ENCODE results near the gene TAF4.
"Not testable (repeated sequence)": the region's sequence is repeated elsewhere in the genome, so short reads cannot be mapped to it uniquely, and the experiment has no call there.

The TAF4 gene

DNA sequence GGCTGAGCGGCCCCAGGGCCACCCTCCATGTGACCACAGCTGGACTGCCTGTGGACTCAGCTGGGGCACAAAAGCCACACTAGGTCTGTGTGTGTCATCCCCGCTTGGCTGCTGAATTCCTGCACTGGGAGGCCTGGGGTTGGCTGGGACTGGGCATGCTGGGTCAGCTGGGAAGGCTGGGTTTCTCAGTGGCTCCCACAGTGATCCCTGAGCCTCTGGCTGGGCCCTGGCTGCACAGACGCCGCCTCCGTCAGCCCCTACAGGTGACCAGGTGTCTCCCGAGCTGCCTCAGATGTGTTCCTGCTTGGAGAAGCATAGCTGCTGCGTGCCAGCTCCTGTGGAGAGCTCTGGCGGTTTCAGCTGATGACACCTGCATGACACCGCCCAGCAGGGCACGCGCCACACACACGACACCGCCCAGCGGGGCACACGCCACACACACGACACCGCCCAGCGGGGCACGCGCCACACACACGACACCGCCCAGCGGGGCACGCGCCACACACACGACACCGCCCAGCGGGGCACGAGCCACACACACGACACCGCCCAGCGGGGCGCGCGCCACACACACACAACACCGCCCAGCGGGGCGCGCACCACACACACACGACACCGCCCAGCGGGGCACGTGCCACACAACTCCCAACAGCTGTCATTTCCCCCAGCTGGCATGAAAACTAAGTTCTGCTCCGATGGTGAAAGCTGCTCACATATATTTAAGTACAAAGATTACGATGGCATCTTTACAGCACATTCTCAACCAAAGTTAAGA is 88.8 kb downstream of the TAF4 start:
- no peak for DNase-seq (ENCODE audit: low spot score)

DNA sequence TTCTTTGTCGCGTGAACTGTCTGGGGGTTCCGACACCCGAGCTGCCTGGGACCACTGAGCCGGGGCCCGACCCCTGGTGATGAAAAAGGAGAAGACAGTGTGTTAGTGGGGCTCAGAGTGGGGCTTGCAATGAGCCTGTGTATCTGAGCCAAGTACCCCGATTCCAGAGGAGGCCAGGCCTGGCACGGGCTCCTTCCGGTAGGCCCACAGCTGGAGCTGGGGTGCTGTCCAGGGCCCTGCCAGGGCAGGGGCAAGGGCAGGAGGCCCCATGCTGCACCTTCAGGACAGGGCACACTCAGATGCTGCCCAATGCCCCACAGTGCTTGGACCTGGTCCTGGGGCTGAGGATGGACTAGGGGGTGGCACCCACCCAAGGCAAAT is 89.4 kb downstream of the TAF4 start:
- DNase-seq (ENCODE audit: low spot score): no peak

DNA sequence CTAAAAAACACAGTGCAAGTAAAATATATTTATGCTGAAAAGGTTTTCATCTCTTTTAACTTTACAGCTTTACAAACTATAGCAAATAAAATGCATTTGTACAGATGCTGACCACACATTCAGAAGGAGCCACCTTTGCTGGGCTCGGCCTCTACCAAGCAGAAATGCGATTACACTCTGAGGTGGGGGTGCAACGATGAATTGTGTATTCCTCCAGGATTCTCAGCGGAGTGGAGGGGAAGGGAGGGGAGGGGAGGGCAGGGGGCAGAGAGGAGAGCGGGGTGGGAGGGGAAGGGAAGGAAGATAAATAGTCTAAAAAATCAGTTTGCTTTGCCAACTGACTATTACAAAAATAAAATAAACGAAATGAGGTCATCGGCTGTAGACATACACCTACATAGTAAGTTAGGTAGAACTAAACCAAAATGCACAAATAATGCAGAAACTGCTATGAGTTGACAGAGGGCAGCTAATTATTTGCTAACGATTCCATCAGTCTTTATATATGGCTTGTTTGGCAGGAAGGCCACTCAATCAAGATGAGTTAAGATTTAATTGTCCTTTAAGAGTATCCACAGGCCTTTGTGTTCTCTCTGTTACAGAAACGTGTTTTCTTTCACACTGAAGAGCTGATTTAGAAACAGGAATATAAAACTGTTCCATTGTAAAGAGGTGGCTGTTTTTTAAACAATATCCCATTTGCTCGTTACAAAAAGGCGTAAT is 90.1 kb downstream of the TAF4 start:
- no peak for DNase-seq (ENCODE audit: low spot score)

DNA sequence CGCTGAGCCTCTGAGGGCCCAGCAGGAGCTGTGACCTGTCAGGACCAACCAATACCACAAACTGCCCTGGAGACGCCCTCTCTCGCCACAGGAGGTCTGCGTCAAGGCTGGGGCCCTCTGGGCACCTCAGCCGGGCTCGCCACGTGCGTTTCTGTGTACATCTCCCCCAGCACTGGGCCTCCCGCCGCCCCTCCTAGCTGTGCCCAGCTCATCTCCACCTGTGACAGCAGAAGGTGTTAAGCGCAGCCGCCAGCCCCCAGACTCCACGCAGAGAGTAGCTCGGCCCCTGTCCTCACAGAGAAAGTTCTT is 91.4 kb downstream of the TAF4 start:
- DNase-seq (ENCODE audit: low spot score): no peak

DNA sequence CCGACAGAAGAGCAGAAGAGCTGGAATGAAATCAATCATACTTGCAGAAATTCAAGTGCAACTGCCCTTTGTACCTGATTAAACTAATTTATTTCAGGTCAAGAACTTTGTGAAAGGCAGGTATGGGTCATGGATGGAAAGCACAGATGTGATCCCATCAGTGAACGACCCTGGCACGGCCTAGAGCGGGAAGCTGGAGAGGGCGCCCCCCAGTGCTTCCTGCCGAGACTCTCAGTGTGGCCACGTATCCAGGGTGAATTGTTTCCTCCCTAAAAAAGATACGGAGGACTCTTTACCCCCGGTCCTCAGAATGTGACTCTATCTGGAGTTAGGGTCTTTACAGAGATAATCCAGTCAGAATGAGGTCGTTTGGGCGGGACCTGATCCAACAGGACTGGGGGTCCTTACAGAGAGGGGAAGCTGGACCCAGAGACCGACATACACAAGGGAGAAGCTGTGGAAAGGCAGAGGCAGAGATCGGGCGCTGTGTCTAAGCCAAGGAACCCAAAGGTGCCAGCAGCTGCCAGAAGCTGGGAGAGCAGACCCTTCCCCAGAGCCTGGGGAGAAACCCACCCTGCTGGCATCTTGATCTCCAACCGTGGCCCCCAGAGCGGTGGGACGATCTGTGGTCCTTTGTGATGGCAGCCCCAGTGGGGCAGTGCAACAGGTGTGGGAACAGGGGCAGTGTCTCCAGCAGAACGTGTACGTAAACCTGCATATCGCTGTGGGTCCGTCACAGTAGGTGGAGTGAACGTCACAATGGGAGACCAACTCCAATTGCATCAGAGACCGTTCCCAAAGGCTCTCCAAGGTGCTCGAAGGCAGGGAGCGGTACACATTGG is 91.9 kb downstream of the TAF4 start:
- DNase-seq (ENCODE audit: low spot score): no peak

DNA sequence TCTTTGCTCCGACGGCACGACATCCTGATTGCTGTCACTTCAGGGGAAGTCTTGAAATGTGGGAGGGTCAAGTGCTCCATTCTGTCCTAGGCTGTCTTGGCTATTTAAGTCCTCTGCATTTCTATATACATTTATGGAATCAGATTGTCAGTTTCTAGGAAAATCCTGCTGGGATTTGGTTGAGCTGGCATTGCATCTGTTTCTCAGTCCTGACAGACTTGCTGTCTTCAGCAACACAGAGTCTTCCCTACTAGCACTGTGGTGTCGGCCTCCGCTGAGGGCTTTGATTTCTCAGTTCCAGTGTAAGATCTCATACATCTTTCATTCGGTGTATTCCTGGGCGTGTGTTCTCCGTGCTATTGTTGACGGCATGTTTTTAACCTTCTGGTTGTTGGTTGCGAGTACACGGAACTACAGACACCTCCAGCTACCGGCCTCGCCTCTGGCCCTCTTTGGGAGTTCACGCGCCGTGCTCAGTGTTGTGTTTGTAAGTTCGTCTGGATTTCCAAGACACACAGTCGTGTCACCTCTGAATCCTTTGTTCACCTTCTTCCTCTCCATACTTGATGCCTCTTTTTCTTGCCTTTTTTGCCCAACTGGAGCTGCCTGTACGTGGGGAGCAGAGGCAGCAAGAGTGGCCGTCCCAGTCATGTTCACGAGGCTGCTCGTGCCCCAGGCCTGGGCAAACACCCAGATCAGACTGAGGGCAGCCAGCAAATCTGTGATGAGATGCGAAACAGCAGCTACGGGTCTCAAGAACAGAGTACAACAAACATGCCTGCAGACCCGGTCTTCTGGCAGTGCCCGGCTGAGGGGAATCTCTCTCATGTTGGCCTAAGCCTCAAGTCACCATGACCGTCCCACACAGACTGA is 92.8 kb downstream of the TAF4 start:
- no peak for DNase-seq (ENCODE audit: low spot score)

DNA sequence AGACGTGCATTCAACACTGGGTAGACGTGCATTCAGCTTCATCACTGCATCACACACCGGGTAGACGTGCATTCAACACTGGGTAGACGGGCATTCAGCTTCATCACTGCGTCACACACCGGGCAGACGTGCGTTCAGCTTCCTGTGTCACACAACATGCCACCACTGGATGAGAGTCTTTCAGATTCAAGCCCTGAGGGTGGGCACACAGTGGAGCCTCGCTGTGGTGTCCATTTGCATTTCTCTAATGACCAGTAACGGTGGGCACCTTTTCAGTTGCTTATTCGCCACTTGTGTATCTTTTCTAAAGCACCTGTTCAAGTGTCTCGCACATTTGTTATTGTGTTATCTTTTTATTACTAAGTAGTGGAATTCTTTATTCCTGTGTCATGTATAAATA is 94.1 kb downstream of the TAF4 start:
- DNase-seq (ENCODE audit: low spot score): not testable (repeated sequence)

DNA sequence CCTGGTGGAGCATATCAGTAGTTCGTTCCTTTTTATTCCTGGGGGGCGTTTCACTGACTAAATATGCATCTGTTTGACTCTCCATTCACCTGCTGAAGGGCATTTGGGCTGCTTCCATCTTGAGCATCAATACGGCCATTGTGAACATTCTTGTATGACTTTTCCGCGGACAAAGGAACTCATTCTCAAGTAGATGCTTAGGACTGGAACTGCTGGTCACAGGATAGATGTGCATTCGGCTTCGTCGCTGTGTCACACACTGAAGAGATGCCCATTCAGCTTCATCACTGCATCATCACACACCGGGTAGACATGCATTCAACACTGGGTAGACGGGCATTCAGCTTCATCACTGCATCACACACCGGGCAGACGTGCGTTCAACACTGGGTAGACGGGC is 95.3 kb downstream of the TAF4 start:
- no peak for DNase-seq (ENCODE audit: low spot score)

DNA sequence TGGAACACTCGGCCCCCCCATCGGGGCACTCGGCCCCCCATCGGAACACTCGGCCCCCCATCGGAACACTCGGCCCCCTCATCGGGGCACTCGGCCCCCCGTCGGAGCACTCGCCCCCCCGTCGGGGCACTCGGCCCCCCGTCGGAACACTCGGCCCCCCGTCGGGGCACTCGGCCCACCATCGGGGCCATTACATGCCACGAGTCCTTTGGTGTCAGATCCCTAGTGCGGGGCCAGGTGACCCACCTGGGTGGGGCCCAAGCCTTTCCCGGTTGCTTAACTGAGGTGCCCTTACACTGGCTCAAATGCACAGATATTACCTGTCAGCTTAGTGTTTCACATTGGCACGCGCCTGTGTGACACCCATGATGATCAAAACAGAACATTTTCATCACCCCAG is 95.9 kb downstream of the TAF4 start:
- no peak for DNase-seq (ENCODE audit: low spot score)

DNA sequence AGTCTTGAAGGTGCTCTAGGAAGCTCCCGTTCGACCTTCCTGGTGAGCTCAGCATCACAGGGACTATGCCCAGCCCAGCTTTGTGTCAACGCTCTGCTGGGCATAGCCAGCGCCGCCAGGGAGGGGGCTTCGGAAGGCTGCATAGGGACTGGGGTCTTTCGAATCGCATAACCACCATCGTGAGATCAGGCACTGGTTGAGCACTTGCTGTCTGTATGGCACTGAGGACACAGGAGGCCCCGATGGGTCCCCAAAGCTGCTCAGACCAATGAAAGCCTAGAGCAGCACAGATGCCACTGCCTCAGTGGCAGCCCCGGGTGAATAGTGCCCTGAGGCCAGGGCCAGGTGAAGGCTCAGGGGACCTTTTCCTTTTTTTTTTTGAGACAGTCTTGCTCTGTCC is 96.7 kb downstream of the TAF4 start:
- no peak for DNase-seq (ENCODE audit: low spot score)

DNA sequence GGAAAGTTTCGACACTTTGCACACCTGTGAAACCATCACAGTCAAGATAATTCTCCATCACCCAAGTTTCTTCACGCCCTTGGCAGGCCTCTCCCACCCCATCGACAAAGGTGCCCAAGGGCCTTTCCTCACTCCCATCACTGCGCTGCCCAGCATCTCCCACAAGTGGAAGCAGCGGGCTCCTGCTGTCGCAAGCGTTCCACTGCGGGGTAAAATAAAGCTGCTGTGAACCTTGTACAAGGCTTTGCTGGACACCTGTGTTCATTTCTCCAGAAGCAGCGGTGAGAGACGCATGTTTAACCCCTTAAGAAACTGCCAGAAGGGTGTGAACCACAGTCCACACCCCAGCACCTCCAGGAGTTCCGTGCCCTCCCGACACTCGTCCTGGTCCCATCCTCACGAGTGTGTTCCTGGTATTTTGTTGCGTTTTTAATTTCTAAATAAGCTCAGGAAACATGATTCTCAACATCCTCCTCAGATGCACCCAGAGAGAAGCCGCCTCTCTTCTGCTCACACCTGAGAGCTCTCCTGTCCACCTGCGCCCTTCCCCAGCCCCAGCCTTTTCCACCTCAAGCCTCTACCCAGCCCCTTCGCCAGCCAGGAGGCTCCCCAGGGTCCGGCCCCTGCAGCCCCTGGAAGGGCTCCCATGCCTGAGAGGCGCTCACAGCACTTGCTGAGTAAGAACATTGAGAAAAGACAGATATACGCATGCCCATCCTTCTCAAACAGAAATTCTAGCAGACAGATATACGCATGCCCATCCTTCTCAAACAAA is 97.5 kb downstream of the TAF4 start:
- DNase-seq (ENCODE audit: low spot score): no peak

DNA sequence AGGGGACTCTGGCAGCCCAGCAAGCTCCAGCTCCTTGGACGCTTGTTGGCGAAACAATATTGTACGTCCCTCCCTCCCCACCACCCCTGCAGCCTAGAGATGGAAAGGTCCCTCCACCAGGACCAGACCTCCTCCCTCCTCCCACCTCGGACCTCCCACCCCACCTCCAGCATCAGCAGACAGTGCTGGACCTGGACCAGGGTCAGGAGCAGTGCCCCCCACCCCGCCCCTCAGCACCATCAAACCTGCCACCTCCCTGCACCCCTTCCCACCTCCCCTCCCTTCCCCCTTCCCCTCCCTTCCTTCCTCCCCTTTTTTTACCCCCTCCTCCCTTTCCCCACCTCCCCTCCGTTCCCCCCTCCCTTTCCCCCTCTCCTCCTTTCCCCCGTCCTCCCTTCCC is 98.4 kb downstream of the TAF4 start:
- no peak for DNase-seq (ENCODE audit: low spot score)

DNA sequence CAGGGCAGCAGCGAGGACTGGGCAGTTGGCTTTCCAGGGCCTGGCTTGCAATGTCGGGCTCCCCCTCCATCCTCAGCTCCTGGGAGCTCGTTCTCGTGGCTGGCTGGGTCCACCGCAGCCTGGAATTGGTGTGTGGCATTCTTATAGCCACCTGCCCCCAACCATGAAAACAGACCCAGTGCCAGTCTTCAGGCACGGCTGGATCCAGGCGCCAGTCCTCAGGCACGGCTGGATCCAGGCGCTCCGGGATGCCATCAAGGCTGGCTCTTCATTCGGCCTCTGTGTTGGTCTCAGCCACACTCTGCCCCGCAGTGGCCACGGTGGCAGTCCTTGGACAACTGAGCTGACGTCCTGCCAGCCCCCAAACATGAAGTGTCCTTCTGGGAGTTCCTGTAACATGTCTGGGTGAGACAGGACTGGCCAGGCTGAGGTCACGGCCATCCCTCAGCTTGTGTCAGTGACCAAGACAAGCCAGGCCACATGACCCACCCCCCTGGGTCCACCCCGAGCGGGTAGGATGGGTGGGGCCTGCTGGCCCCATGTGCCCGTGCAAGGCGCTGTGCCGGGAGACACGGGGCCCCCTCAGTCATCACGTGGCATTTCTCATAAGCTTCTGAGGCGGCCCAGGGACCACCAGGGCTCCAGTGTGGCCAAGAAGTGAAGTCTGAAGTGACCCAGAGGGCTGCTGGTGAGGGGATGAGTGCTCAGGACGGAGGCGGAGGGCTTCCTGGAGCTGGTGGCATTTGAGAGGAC is 99.0 kb downstream of the TAF4 start:
- DNase-seq (ENCODE audit: low spot score): peak; percentile 38

DNA sequence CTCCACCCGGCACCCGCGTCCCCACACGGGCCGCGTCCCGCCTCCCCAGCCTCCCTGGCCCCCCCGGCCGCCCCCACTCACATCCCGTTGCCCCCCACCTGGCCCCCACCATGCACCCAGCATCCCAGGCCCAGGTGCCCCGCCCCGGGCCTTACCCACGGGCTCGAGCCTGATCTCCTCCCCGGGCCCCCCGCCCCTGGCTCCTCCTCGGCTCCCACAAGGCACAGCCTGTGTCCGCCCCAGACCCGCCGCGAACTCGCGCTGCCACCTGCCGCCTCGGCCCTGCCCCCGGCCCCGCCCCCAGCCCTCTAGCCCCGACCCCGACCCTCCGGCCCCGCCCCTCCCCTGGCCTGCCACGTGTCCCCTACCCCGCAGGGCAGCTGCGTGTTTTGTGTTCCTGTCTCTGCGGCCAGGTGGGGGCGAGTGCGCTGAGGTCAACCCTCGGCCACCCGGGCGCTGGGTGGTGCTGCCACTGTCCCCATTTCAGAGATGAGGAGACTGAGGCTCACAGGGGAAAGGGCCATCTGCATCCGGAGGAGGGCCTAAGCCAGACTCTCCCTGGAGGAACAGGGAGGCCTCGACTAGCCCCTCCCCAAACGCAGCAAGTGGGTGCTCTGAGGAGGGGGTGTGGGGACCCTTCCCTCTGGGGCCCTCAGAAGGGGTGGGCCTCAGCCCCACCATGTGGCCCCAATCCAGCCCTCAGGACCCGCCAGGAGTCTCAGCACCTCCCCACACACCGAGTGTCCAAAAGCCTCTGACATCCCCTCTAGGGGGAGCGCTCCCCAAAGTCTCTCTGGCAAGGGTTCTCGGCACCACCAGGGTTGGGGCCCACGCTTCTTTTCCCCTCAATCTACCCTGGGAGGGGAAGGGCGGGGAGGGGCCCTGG is 99.8 kb downstream of the TAF4 start:
- no peak for DNase-seq (ENCODE audit: low spot score)

DNA sequence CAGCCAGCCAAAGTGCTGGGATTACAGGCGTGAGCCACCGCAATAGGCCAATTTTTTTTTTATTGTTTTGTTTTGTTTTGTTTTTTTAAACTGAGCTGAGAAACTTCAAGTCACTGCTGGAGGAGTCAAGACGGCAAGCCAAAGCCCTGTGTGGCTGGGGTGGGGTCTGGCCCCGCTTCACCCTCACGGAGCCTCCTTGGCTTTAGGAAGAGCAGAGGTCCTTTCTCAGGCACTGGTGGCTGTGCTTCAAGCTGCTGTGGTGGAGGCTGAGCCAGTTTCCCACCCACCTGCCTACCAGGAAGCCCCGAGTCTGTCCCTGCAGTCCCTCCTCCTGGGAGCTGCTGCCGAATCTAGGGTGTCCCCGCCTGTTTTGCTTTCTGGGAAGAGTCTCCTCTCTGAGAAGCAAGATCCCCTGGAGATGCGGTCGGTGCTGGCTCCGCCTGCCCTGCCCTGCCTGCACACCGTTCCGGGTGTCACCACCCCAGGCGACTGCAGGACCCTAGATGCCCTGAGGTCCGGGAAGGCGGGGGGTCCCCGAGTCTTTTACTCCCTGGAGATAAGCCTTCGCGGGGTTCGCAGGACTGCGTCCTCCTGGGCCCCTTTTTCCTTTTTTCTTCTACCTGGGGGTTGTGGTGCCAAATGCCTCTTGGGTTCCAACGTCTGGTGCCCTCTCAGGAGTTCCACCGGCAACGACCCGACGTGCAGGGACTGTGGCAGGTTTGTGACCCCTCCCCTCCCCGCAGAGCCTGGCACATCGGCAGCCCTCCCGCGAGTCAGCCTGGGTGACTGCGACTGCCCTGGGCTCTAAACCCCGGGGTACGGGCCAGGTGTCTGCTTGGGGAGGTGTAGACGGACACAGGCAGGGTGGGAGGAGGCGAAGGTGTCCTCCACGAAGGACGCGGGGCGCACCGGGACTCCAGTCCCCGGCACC is 100.7 kb downstream of the TAF4 start:
- DNase-seq (ENCODE audit: low spot score): no peak

DNA sequence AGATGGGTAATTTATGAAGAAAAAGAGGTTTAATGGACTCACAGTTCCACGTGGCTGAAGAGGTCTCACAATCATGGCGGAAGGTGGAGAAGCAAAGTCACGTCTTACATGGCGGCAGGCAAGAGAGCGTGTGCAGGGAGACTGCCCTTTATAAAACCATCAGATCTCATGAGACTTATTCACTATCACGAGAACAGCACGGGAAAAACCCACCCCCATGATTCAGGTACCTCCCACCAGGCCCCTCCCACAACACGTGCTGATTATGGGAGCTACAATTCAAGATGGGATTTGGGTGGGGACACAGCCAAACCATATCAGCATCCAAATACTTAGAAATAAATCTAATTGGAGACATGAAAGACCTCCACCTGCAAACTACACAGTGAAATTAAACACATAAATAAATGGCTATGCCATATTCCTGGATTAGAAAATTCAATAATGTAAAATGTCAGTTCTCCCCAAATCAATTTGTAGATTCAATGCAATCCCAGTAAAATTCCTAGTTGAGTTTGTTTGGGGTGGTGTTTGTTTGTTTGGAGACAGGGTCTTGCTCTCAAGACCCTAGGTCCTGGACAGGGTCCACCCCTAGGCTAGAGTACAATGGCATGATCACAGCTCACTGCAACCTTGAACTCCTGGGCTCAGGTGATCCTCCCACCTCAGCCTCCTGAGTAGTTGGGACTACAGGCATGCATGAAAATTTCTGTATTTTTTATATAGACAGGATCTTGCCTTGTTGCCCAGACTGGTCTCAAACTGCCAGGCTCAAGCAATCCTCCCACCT is 101.6 kb downstream of the TAF4 start:
- no peak for DNase-seq (ENCODE audit: low spot score)

DNA sequence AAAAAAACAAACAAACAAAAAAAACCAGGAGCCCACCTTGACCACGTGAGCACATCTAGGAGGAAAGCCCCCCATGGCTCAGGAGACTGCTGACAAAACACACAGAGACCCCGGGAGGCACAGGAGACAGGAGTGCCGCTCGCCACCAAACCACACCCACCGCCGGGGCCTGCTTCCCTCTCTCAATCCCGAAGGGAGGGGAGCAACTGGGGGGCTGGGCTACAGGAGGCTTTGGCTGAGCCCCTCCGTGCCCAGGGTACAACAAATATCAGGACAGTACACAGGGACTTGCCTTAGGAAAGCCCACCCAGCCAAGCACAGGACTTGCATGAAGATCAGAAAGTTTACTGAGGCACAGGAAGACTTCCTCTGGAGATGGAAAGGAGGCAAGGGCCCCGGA is 102.5 kb downstream of the TAF4 start:
- no peak for DNase-seq (ENCODE audit: low spot score)

DNA sequence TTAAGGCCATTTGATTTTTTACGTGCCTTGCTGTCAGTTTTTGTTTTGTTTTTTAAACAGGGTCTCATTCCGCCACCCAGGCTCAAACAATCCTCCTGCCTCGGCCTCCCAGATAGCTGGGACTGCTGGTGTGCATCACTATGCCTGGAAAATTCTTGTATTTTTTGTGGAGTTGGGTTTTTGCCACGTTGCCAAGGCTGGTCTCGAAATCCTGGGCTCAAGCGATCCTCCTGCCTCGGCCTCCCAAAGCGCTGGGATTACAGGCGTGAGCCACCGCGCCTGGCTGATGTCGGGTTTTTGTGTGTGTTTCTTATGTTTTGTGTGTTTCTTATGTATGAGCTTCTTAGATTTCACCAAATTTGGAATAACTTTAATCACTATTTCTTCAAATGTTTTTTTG is 104.8 kb downstream of the TAF4 start:
- no peak for DNase-seq (ENCODE audit: low spot score)

Measured in D341Med (cell line).